Mesodermal cell (in vitro differentiated cells): Measurements from ENCODE around the gene SGPL1.

Experiments used
- H3K27ac ChIP-seq: 2 replicates; pipeline ENCODE4 v1.7.0; 2013; ENCODE audit warnings: mild to moderate bottlenecking, low read depth, low read length, moderate library complexity; ENCODE audit not compliant: severe bottlenecking
- H3K36me3 ChIP-seq: 2 replicates; pipeline ENCODE4 v1.7.1; 2013; ENCODE audit warnings: mild to moderate bottlenecking, low read length, moderate library complexity; ENCODE audit not compliant: control insufficient read depth, insufficient read depth
- H3K4me1 ChIP-seq: one replicate; pipeline ENCODE4 v1.7.1; 2013; ENCODE audit warnings: mild to moderate bottlenecking, low read length; ENCODE audit not compliant: insufficient read depth, control insufficient read depth, poor library complexity, severe bottlenecking
- H3K4me3 ChIP-seq: 2 replicates; pipeline ENCODE4 v1.7.0; 2013; ENCODE audit warnings: low read length, control low read depth, mild to moderate bottlenecking; ENCODE audit not compliant: insufficient read depth, poor library complexity, severe bottlenecking; ENCODE audit errors: extremely low read depth
- H3K9me3 ChIP-seq: 2 replicates; pipeline ENCODE4 v1.7.1; 2013; ENCODE audit warnings: mild to moderate bottlenecking, low read length, moderate library complexity; ENCODE audit not compliant: control insufficient read depth
- WGBS, 2 experiments: methylation state at CpG; one replicate each; pipeline ENCODE4 v1.1.5; 2013; ENCODE audit warnings: missing lambda C conversion rate in 2 of 2; ENCODE audit not compliant: insufficient coverage in 2 of 2; 5-methylcytosine and 5-hydroxymethylcytosine counted together

The SGPL1 gene

GRCh38 chr10:70799124-70799523 is 16.6 kb upstream of the SGPL1 start:
- no peak overlapping the region for H3K4me3 ChIP-seq
- no peaks in the 10 kb centered on the region for H3K4me1 ChIP-seq
- H3K36me3 ChIP-seq = no peaks in the 10 kb centered on the region
- no peaks in the 10 kb centered on the region for H3K9me3 ChIP-seq
- H3K27ac ChIP-seq = no peak overlapping the region
- 83 to 100% methylated on average over 1 to 3 of the region's 5 CpGs for WGBS, 2 experiments

GRCh38 chr10:70801854-70802253 is 13.9 kb upstream of the SGPL1 start:
- Histone ChIP-seq H3K27ac (no peak overlapping the region), H3K9me3 (no peaks in the 10 kb centered on the region), H3K36me3 (no peaks in the 10 kb centered on the region), H3K4me1 (no peaks in the 10 kb centered on the region), H3K4me3 (no peak overlapping the region)
- WGBS, 2 experiments = no CpG with 5 or more reads among the region's 1 CpG

- WGBS, 2 experiments = 90% methylated on average over 2 of the region's 2 CpGs; no CpG with 5 or more reads in 1 of the 2 experiments
- Histone ChIP-seq H3K36me3 (no peaks in the 10 kb centered on the region), H3K4me1 (peaks cover 1% of the 10 kb centered on the region), H3K9me3 (no peaks in the 10 kb centered on the region), H3K27ac (no peak overlapping the region), H3K4me3 (no peak overlapping the region)
Observed at GRCh38 chr10:70803775-70804420, 11.8 kb upstream of the SGPL1 start.

DNA sequence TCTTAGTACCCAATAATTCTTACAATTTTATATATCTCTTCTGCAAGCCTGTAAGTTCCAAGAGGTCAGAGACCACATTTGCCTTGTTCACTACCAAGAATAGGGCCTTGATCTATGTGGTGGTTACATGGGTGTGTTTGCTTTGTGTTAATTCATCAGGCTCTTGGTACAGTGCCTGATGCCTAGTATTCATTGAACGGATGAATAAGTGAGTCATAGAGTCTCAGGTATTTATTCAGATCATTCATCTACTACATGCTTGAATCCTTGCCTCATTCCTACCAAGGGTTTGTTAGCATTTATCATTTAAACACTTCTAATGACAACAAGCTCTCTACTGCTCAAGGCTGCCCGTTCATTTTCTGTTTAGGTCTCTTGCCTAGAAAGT is 11.3 kb upstream of the SGPL1 start:
- WGBS, 2 experiments = no CpG with 5 or more reads among the region's 2 CpGs
- Histone ChIP-seq H3K4me1 (peaks cover 3% of the 10 kb centered on the region), H3K27ac (no peak overlapping the region), H3K36me3 (no peaks in the 10 kb centered on the region), H3K4me3 (no peak overlapping the region), H3K9me3 (no peaks in the 10 kb centered on the region)

- 93 to 96% methylated on average over 3 of the region's 3 CpGs for WGBS, 2 experiments
- H3K9me3 ChIP-seq = no peaks in the 10 kb centered on the region
- H3K27ac ChIP-seq = no peak overlapping the region
- H3K4me1 ChIP-seq = peaks cover 7% of the 10 kb centered on the region
- no peak overlapping the region for H3K4me3 ChIP-seq
- H3K36me3 ChIP-seq = no peaks in the 10 kb centered on the region
Observed at GRCh38 chr10:70805619-70806215, 10.0 kb upstream of the SGPL1 start.

DNA sequence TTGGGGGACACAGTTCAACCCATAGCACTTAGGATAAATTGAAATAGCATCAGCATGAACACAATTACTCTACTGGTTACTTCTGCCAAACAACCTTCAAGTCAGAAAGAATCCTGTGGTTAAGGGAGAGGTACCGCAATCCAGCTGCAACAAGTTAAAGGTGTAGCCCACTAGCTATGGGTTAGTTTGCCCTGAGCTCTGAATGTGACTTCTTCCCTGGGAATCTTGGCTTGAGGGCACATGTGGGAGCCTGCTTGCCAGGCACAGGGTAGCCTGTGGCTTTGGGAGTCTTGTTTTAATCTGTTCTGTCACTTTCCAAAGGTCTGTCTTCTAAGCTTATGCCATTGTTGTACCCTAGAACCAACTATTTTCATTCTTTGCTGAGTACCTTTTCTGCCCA is 8.9 kb upstream of the SGPL1 start:
- Histone ChIP-seq H3K9me3 (no peaks in the 10 kb centered on the region), H3K36me3 (no peaks in the 10 kb centered on the region), H3K27ac (no peak overlapping the region), H3K4me3 (no peak overlapping the region), H3K4me1 (peaks cover 7% of the 10 kb centered on the region)
- 86% methylated on average over 1 of the region's 1 CpG; no CpG with 5 or more reads in 1 of the 2 experiments for WGBS, 2 experiments

- no peak overlapping the region for H3K27ac ChIP-seq
- no peak overlapping the region for H3K4me3 ChIP-seq
- no peaks in the 10 kb centered on the region for H3K9me3 ChIP-seq
- H3K4me1 ChIP-seq = peaks cover 7% of the 10 kb centered on the region
- no peaks in the 10 kb centered on the region for H3K36me3 ChIP-seq
- 100% methylated on average over 1 of the region's 3 CpGs for WGBS, 2 experiments
Observed at GRCh38 chr10:70807556-70807955, 8.2 kb upstream of the SGPL1 start.

- H3K4me3 ChIP-seq = no peak overlapping the region
- H3K27ac ChIP-seq = peak overlapping the region; percentile 39
- no peaks in the 10 kb centered on the region for H3K36me3 ChIP-seq
- peaks cover 7% of the 10 kb centered on the region for H3K4me1 ChIP-seq
- H3K9me3 ChIP-seq = no peaks in the 10 kb centered on the region
- 87 to 91% methylated on average over 3 to 4 of the region's 6 CpGs for WGBS, 2 experiments
Observed at GRCh38 chr10:70809011-70809611, 6.6 kb upstream of the SGPL1 start.

DNA sequence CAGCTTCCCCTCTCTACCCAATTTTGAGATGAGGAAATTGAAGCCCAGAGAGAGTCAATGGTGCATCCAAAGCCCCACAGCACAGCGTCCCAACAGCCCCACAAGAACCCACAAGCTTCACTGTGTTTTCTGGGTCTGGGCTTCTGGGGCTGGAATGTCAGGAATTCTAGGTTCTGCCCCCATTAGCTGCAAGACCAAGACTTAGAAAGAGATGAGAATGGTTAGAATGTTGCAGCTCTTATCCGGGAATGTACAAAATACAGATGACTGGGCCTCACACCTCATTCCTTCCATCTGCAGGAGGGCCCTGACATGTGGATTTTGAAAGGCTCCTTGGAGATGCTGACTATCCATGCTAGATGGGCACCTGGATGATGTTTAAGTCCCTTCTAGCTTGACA is 6.0 kb upstream of the SGPL1 start:
- peak overlapping the region; percentile 39 for H3K27ac ChIP-seq
- WGBS, 2 experiments = 43% methylated on average over 1 of the region's 2 CpGs; no CpG with 5 or more reads in 1 of the 2 experiments
- H3K36me3 ChIP-seq = no peaks in the 10 kb centered on the region
- peaks cover 7% of the 10 kb centered on the region for H3K4me1 ChIP-seq
- no peak overlapping the region for H3K4me3 ChIP-seq
- H3K9me3 ChIP-seq = no peaks in the 10 kb centered on the region

GRCh38 chr10:70810967-70811366 is 4.8 kb upstream of the SGPL1 start:
- WGBS, 2 experiments = no CpG with 5 or more reads among the region's 1 CpG
- H3K4me1 ChIP-seq = peaks cover 9% of the 10 kb centered on the region
- H3K27ac ChIP-seq = no peak overlapping the region
- no peaks in the 10 kb centered on the region for H3K36me3 ChIP-seq
- H3K9me3 ChIP-seq = no peaks in the 10 kb centered on the region
- no peak overlapping the region for H3K4me3 ChIP-seq

DNA sequence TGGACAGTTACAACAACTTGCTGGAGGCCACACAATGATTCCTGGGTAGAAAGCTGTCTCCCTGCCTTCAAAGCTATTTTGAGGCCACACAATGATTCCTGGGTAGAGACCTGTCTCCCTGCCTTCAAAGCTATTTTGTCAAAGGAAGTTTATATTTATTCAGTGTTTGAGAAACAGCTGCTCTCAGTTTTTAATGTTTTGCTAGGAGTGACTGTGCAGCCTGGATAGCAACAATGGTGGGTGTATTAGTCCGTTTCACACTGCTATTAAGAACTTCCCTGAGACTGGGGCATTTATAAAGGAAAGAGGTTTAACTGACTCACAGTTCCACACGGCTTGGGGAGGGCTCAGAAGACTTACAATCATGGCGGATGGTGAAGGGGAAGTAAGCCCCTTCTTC is 3.9 kb upstream of the SGPL1 start:
- 80 to 86% methylated on average over 1 to 3 of the region's 3 CpGs for WGBS, 2 experiments
- Histone ChIP-seq H3K36me3 (no peaks in the 10 kb centered on the region), H3K4me3 (no peak overlapping the region), H3K27ac (no peak overlapping the region), H3K9me3 (no peaks in the 10 kb centered on the region), H3K4me1 (peaks cover 9% of the 10 kb centered on the region)
